ENCODE results near the gene TYW3. TPM values are rescaled to one million over a fixed set of nuclear protein-coding genes. Genes with fewer than 3 reads are reported as not detected.
"Not testable (repeated sequence)": the region's sequence is repeated elsewhere in the genome, so short reads cannot be mapped to it uniquely, and the experiment has no call there.

Gene TYW3
- total RNA-seq, 2 experiments from 2014 or later = 18.5 to 19.0 TPM

- CTCF ChIA-PET = interaction anchor here (0.7 to 1.8 kb wide), 2 partner anchors 19 to 24 kb away, joined by 3 to 5 read pairs; no protein-coding TSS in a partner anchor
- no peak overlapping the region for H3K27ac Mint-ChIP-seq
- H3K9me3 Mint-ChIP-seq = no peaks in the 10 kb centered on the region
- no peak overlapping the region for H3K4me3 Mint-ChIP-seq
- POLR2A ChIA-PET = interaction anchor here (0.6 kb wide), 1 partner anchor 19 kb away, joined by 10 read pairs; no protein-coding TSS in a partner anchor
- no peaks in the 10 kb centered on the region for H3K27me3 Mint-ChIP-seq
- H3K4me1 Mint-ChIP-seq = no peaks in the 10 kb centered on the region
- peaks cover 7% of the 10 kb centered on the region for H3K36me3 Mint-ChIP-seq (ENCODE audit: low read depth)
- DNase-seq = no peak
Observed at GRCh38 chr1:74714429-74715235, 18.3 kb upstream of the TYW3 start.

GRCh38 chr1:74715236-74715502 is 17.8 kb upstream of the TYW3 start:
- peaks cover 11% of the 10 kb centered on the region for H3K36me3 Mint-ChIP-seq (ENCODE audit: low read depth)
- no peaks in the 10 kb centered on the region for H3K27me3 Mint-ChIP-seq
- no peaks in the 10 kb centered on the region for H3K4me1 Mint-ChIP-seq
- ChIA-PET CTCF (interaction anchor here (0.7 to 1.8 kb wide), 2 partner anchors 19 to 25 kb away, joined by 3 to 5 read pairs; no protein-coding TSS in a partner anchor), POLR2A (interaction anchor here (0.6 kb wide), 1 partner anchor 18 kb away, joined by 10 read pairs; no protein-coding TSS in a partner anchor)
- H3K4me3 Mint-ChIP-seq = no peak overlapping the region
- no peaks in the 10 kb centered on the region for H3K9me3 Mint-ChIP-seq
- DNase-seq = no peak
- H3K27ac Mint-ChIP-seq = no peak overlapping the region

- H3K27ac Mint-ChIP-seq = no peak overlapping the region
- ChIA-PET POLR2A (no interaction called here), CTCF (no interaction called here)
- H3K9me3 Mint-ChIP-seq = no peaks in the 10 kb centered on the region
- peaks cover 17% of the 10 kb centered on the region for H3K36me3 Mint-ChIP-seq (ENCODE audit: low read depth)
- no peaks in the 10 kb centered on the region for H3K4me1 Mint-ChIP-seq
- no peak overlapping the region for H3K4me3 Mint-ChIP-seq
- no peak for DNase-seq
- no peaks in the 10 kb centered on the region for H3K27me3 Mint-ChIP-seq
Observed at GRCh38 chr1:74715806-74716205, 17.1 kb upstream of the TYW3 start.

DNA sequence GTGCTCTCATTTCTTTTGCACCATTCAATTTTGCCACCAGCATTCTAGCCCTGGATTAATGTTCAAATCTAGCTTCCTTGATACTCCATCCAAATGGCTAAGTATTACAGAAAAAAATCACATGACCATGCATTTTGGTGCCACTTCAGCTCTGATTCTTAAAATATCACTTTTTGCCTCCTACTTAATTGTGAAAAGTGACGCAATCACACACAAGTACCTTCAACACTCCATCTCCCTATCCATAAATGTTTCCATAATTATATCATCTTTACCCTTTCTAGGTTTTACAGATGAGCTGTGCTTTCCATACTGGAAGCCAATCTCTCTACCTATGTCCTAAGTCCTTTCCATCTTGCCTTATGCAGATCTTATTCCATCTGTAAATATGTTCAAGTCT is 16.1 kb upstream of the TYW3 start:
- Mint-ChIP-seq H3K27me3 (no peaks in the 10 kb centered on the region), H3K36me3 (ENCODE audit: low read depth) (peaks cover 17% of the 10 kb centered on the region), H3K4me3 (no peak overlapping the region), H3K4me1 (no peaks in the 10 kb centered on the region), H3K27ac (no peak overlapping the region), H3K9me3 (no peaks in the 10 kb centered on the region)
- ChIA-PET CTCF (interaction anchor here (1.2 kb wide), 1 partner anchor 17 kb away, joined by 4 read pairs; no protein-coding TSS in a partner anchor), POLR2A (no interaction called here)
- no peak for DNase-seq

DNA sequence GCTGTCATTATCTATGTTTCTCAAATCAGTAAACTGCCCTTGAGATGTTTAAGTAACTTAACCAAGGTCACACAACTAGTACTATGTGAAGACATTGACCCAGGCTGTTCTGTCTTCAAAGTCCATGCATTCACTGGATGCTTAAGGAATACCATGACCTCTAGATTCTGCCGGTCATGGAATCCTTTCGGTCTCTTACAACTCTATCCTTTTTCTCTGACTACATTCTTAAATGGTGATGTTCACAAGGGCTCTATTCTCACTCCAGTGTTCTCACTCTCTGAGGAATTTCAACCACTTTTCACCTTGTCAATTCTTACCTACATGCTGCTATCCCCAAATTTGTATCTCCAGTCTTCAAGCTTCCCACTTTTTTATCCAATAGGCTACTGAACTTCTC is 15.3 kb upstream of the TYW3 start:
- POLR2A ChIA-PET = no interaction called here
- Mint-ChIP-seq H3K9me3 (no peaks in the 10 kb centered on the region), H3K27ac (no peak overlapping the region), H3K27me3 (no peaks in the 10 kb centered on the region), H3K36me3 (ENCODE audit: low read depth) (peaks cover 22% of the 10 kb centered on the region), H3K4me3 (no peak overlapping the region), H3K4me1 (no peaks in the 10 kb centered on the region)
- CTCF ChIA-PET = interaction anchor here (0.9 to 1.4 kb wide), 3 partner anchors 12 to 16 kb away, joined by 3 to 4 read pairs (median 3); no protein-coding TSS in a partner anchor
- no peak for DNase-seq

- ChIA-PET POLR2A (no interaction called here), CTCF (no interaction called here)
- H3K27me3 Mint-ChIP-seq = no peaks in the 10 kb centered on the region
- peaks cover 14% of the 10 kb centered on the region for H3K9me3 Mint-ChIP-seq
- DNase-seq = no peak
- peaks cover 52% of the 10 kb centered on the region for H3K36me3 Mint-ChIP-seq (ENCODE audit: low read depth)
- H3K27ac Mint-ChIP-seq = no peak overlapping the region
- no peak overlapping the region for H3K4me3 Mint-ChIP-seq
- peaks cover 12% of the 10 kb centered on the region for H3K4me1 Mint-ChIP-seq
Observed at GRCh38 chr1:74726063-74726462, 6.9 kb upstream of the TYW3 start.

DNA sequence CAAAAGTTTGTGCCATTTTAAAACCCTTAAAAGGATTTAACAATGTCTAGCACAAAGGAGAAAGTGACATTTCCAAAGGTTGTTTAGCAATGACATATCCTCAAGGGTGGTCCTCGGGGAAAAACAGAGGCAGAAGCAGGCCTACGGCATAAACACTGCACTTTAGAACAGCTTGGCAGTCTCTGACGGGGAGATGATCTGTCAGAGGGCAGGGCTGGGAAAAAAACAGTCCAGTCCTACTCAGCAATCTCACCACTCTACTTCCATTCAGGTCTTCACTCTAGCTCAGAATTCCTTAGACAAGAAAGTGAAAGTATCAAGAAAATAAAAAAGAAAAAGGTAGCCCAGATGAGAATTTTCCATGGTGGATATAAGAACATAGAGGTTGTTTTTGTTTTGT is 4.2 kb upstream of the TYW3 start:
- peaks cover 14% of the 10 kb centered on the region for H3K9me3 Mint-ChIP-seq
- no peak for DNase-seq
- ChIA-PET POLR2A (interaction anchor here (0.6 kb wide), 1 partner anchor 30 kb away, joined by 3 read pairs; no protein-coding TSS in a partner anchor), CTCF (interaction anchor here (0.7 kb wide), 1 partner anchor 586 kb away, joined by 3 read pairs; no protein-coding TSS in a partner anchor)
- no peaks in the 10 kb centered on the region for H3K27me3 Mint-ChIP-seq
- H3K4me1 Mint-ChIP-seq = peaks cover 21% of the 10 kb centered on the region
- peaks cover 39% of the 10 kb centered on the region for H3K36me3 Mint-ChIP-seq (ENCODE audit: low read depth)
- no peak overlapping the region for H3K4me3 Mint-ChIP-seq
- H3K27ac Mint-ChIP-seq = no peak overlapping the region

GRCh38 chr1:74729741-74730478 is 3.0 kb upstream of the TYW3 start:
- no peaks in the 10 kb centered on the region for H3K27me3 Mint-ChIP-seq
- POLR2A ChIA-PET = no interaction called here
- H3K4me3 Mint-ChIP-seq = no peak overlapping the region
- no peak for DNase-seq
- peaks cover 29% of the 10 kb centered on the region for H3K36me3 Mint-ChIP-seq (ENCODE audit: low read depth)
- CTCF ChIA-PET = interaction anchor here (1.0 kb wide), 1 partner anchor 12 kb away, joined by 3 read pairs; no protein-coding TSS in a partner anchor
- peaks cover 31% of the 10 kb centered on the region for H3K4me1 Mint-ChIP-seq
- H3K27ac Mint-ChIP-seq = no peak overlapping the region
- peaks cover 12% of the 10 kb centered on the region for H3K9me3 Mint-ChIP-seq

DNA sequence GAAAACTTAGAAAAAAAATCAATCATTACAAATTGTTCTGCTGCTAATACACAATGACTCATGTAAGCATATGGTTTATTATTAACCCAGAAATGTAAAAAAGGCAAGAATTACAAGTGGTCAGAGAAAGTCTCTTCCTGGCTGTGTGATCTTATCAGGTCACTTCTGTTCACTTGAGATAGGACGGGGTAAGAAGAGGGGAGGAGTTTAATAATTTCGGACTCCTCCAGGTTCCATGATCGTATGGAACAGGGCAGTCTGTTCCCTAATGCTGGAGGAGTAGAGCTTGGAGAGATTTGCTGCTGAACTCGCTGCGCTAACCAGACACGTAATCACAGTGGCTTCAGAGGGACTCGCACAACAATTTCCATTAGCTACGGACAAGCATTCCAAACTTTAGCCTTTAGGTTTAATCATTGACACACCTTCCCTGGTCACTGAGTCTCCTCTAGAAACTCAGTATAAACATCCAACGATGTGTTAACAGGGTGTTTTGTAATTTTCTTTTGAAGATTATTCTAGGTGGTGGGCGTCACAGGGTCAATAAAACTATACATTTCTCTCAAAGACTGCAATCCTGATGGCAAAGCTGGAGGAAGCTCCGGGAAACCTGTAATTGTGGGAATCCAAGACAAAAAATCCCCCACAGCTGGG is 1.4 kb upstream of the TYW3 start:
- ChIA-PET POLR2A (no interaction called here), CTCF (no interaction called here)
- H3K27me3 Mint-ChIP-seq = no peaks in the 10 kb centered on the region
- H3K27ac Mint-ChIP-seq = peak overlapping the region; percentile 77
- H3K36me3 Mint-ChIP-seq (ENCODE audit: low read depth) = peaks cover 18% of the 10 kb centered on the region
- H3K4me1 Mint-ChIP-seq = peaks cover 31% of the 10 kb centered on the region
- H3K9me3 Mint-ChIP-seq = peaks cover 7% of the 10 kb centered on the region
- peak overlapping the region; percentile 56 for H3K4me3 Mint-ChIP-seq
- no peak for DNase-seq

DNA sequence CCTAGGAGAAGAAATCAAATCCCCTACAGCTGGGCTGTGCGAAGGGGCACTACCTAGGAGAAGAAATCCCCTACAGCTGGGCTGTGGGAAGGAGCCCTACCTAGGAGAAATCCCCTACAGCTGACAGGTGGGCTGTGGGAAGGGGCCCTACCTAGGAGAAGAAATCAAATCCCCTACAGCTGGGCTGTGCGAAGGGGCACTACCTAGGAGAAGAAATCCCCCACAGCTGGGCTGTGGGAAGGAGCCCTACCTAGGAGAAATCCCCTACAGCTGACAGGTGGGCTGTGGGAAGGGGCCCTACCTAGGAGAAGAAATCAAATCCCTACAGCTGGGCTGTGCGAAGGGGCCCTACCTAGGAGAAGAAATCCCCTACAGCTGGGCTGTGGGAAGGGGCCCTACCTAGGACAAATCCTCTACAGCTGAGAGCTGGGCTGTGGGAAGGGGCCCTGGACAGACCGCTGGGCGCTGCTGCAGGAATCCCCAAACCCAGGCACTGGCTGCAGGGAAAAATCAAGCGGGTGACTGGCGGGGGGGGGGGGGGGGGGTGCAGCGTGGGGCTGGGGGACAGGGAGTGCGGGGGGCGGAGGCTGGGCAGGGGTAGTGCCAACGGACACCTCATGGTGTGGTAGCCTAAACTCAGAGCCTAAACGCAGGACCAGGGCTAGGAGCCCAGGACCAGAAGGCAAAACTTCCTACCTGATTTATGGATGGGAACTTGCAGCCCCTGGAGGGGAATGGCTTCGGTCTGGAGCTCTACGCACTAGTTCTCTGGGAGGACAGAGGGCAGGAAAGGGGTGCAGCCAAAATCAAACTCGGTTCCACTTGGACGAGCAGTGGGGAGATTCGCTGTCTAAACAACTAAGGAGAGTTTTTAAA is 643 bp upstream of the TYW3 start:
- POLR2A ChIA-PET = not testable (repeated sequence)
- H3K4me3 Mint-ChIP-seq = peak overlapping the region; percentile 97

DNA sequence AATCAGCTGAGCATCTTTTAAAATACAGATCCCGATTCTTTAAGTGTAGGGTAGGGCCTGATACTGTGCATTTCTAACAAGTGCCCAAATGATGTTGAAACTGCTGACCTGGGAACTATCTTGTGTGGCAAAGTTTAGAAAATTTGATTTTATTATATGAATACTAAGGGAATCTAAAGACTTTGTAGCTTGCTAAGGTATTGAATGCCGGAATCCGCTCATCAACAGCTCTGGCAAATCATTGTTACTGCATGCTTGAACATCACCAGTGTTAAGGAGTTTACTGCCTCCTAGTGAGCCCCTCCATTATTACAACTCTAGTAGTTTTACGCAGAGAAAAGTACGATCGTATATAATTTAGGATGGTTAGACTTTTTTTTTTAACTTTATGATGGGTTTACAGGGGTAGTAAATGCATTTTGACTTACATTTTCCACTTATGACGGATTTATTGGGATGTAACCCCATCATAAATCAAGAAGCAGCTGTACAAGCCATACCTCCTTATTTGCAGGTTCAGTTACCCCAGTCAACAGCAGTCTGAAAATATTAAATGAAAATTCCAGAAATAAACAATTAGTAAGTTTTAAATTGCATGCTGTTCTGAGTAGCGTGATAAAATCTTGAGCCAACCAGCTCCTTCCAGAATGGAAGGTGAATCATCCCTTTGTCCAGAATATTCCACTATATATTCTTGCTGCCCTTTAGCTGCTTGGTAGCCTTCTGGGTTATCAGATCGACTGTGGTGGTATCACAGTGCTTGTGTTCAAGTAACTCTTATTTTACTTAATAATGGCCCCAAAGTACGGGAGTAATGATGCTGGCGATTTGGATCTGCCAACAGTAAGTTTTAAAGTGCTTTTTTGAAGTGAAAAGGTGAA is 892 bp downstream of the TYW3 start:
- ChIA-PET POLR2A (interaction anchor here (0.6 kb wide), 1 partner anchor 19 kb away, joined by 10 read pairs; no protein-coding TSS in a partner anchor), CTCF (interaction anchor here (0.7 to 2.1 kb wide), 11 partner anchors 9 to 33 kb away, joined by 3 to 6 read pairs (median 4); no protein-coding TSS in a partner anchor)
- peaks cover 31% of the 10 kb centered on the region for H3K4me1 Mint-ChIP-seq
- peaks cover 22% of the 10 kb centered on the region for H3K36me3 Mint-ChIP-seq (ENCODE audit: low read depth)
- H3K9me3 Mint-ChIP-seq = no peaks in the 10 kb centered on the region
- DNase-seq = peak; percentile 78
- H3K27me3 Mint-ChIP-seq = no peaks in the 10 kb centered on the region
- H3K27ac Mint-ChIP-seq = peak overlapping the region; percentile 99
- peak overlapping the region; percentile 97 for H3K4me3 Mint-ChIP-seq

More for the DNA sequence above, 643 bp upstream of the TYW3 start:
- CTCF ChIA-PET = interaction anchor here (1.2 to 2.1 kb wide), 4 partner anchors 10 to 22 kb away, joined by 3 to 6 read pairs (median 4); no protein-coding TSS in a partner anchor
- Mint-ChIP-seq H3K4me1 (peaks cover 31% of the 10 kb centered on the region), H3K36me3 (ENCODE audit: low read depth) (peaks cover 14% of the 10 kb centered on the region), H3K27ac (peak overlapping the region; percentile 99)
- H3K27me3 Mint-ChIP-seq, DNase-seq, H3K9me3 Mint-ChIP-seq: not testable (repeated sequence)
